NOMO-1 treated with DMSO at 0.1 percent for 48 hours (cell line): ENCODE results near the gene TWF1.
"Not testable (repeated sequence)": the region's sequence is repeated elsewhere in the genome, so short reads cannot be mapped to it uniquely, and the experiment has no call there.

Source experiments
- DNase-seq: peaks from one replicate; lab custom pipeline; 2025; ENCODE audit not compliant: unreplicated experiment; lab: John Stamatoyannopoulos, UW

TWF1 gene

GRCh38 chr12:43806737-43807072 is 588 bp upstream of the TWF1 start:
- no peak for DNase-seq

GRCh38 chr12:43805149-43805859 is 813 bp downstream of the TWF1 start:
- DNase-seq = no peak

- DNase-seq = no peak
These were observed 8.4 kb downstream of the TWF1 start for GRCh38 chr12:43797561-43798217.

GRCh38 chr12:43795716-43796280 is 10.3 kb downstream of the TWF1 start:
- peak; percentile 66 for DNase-seq

GRCh38 chr12:43789941-43790340 is 16.2 kb downstream of the TWF1 start:
- no peak for DNase-seq

- DNase-seq = no peak
These were observed 19.0 kb downstream of the TWF1 start for GRCh38 chr12:43786899-43787693.

GRCh38 chr12:43776498-43776897 is 29.6 kb downstream of the TWF1 start:
- peak; percentile 18 for DNase-seq

- DNase-seq = no peak
These were observed 39.8 kb downstream of the TWF1 start for GRCh38 chr12:43766291-43766690.

- DNase-seq = no peak
These were observed 41.6 kb downstream of the TWF1 start for GRCh38 chr12:43764528-43764927.

GRCh38 chr12:43763769-43764168 is 42.3 kb downstream of the TWF1 start:
- DNase-seq = no peak

- DNase-seq = peak; percentile 10
These were observed 43.5 kb downstream of the TWF1 start for GRCh38 chr12:43762596-43762995.

GRCh38 chr12:43761500-43761899 is 44.6 kb downstream of the TWF1 start:
- DNase-seq = no peak

GRCh38 chr12:43760396-43760795 is 45.7 kb downstream of the TWF1 start:
- no peak for DNase-seq

GRCh38 chr12:43758728-43759563 is 47.2 kb downstream of the TWF1 start, which contains the start of the genes IRAK4 and PUS7L:
Gene IRAK4 (plus strand): TSS chr12:43758951. CDS start chr12:43768112, 9,161 bp downstream.
Gene PUS7L (minus strand): TSS chr12:43758790. CDS start chr12:43755245, 3,545 bp downstream.
- peak; percentile 96 for DNase-seq

GRCh38 chr12:43758247-43758727 is 47.8 kb downstream of the TWF1 start:
- DNase-seq = no peak

- DNase-seq = no peak
These were observed 52.1 kb downstream of the TWF1 start for GRCh38 chr12:43754015-43754414.

- DNase-seq = not testable (repeated sequence)
These were observed 54.8 kb downstream of the TWF1 start for GRCh38 chr12:43751360-43751759.

- no peak for DNase-seq
These were observed 55.3 kb downstream of the TWF1 start for GRCh38 chr12:43750814-43751213.

GRCh38 chr12:43749016-43749415 is 57.1 kb downstream of the TWF1 start:
- DNase-seq = no peak

GRCh38 chr12:43744826-43745225 is 61.3 kb downstream of the TWF1 start:
- DNase-seq = no peak
